GM23338 (cell line): ENCODE results near the gene GET4. TPM values are rescaled to one million over a fixed set of nuclear protein-coding genes. Genes with fewer than 3 reads are reported as not detected.

ENCODE experiments used
- ATAC-seq: fragments of 200-7000 bp; cut with Tn5 transposase; 3 replicates; pipeline ENCODE4 v1.9.1; 2020
- DNase-seq: peaks from one replicate; pipeline ENCODE4 v3.0.0-alpha.2; 2015; ENCODE audit warnings: low spot score
- H2AFZ ChIP-seq: fragments of 200-600 bp; sonication (generic); 2 replicates; pipeline ENCODE4 v1.8.0; 2016; ENCODE audit warnings: antibody characterized with exemption, mild to moderate bottlenecking, moderate library complexity
- H3F3A ChIP-seq: fragments of 200-600 bp; sonication (generic); replicated peaks from 2 replicates; pipeline ENCODE4 v1.8.0; 2017; ENCODE audit warnings: antibody characterized with exemption, mixed run types, low read depth
- H3K27ac ChIP-seq: fragments of 200-600 bp; sonication (generic); 2 replicates; pipeline ENCODE4 v1.6.1; 2016; ENCODE audit warnings: low read depth
- H3K27me3 ChIP-seq: fragments of 200-600 bp; sonication (generic); 2 replicates; pipeline ENCODE4 v1.8.0; 2016; ENCODE audit warnings: mild to moderate bottlenecking, mixed run types, moderate library complexity; ENCODE audit not compliant: insufficient read depth
- H3K36me3 ChIP-seq: fragments of 200-600 bp; sonication (generic); 2 replicates; pipeline ENCODE4 v1.8.0; 2016; ENCODE audit warnings: mild to moderate bottlenecking; ENCODE audit not compliant: insufficient read depth
- H3K4me1 ChIP-seq: fragments of 200-600 bp; sonication (generic); 2 replicates; pipeline ENCODE4 v1.8.0; 2016; ENCODE audit warnings: mild to moderate bottlenecking, moderate library complexity; ENCODE audit not compliant: insufficient read depth
- H3K4me2 ChIP-seq: fragments of 200-600 bp; sonication (generic); 2 replicates; pipeline ENCODE4 v1.7.1; 2017; ENCODE audit warnings: mixed run types
- H3K4me3 ChIP-seq: fragments of 200-600 bp; sonication (generic); 2 replicates; pipeline ENCODE4 v1.6.1; 2016; ENCODE audit warnings: mixed run types
- H3K79me2 ChIP-seq: fragments of 200-600 bp; sonication (generic); replicated peaks from 2 replicates; pipeline ENCODE4 v1.8.0; 2017; ENCODE audit warnings: mild to moderate bottlenecking; ENCODE audit not compliant: insufficient read depth
- H3K9me2 ChIP-seq: fragments of 200-600 bp; sonication (generic); 2 replicates; pipeline ENCODE4 v1.8.0; 2017; ENCODE audit not compliant: insufficient read depth
- H4K20me1 ChIP-seq: fragments of 200-600 bp; sonication (generic); replicated peaks from 2 replicates; pipeline ENCODE4 v1.8.0; 2017; ENCODE audit warnings: mild to moderate bottlenecking; ENCODE audit not compliant: insufficient read depth
- H3K27ac Mint-ChIP-seq: 2 replicates; pipeline ENCODE4 v1.8.0; 2020; ENCODE audit warnings: inconsistent platforms, mild to moderate bottlenecking, moderate library complexity, mixed read lengths
- H3K27me3 Mint-ChIP-seq: 3 replicates; pipeline ENCODE4 v1.8.0; 2022; ENCODE audit warnings: low read depth, mild to moderate bottlenecking, moderate library complexity, mixed read lengths, inconsistent platforms; ENCODE audit not compliant: insufficient read depth, poor library complexity
- H3K36me3 Mint-ChIP-seq: 3 replicates; pipeline ENCODE4 v1.8.0; 2021; ENCODE audit warnings: low read depth, mild to moderate bottlenecking, inconsistent platforms, moderate library complexity, mixed read lengths
- H3K4me1 Mint-ChIP-seq: 3 replicates; pipeline ENCODE4 v1.8.0; 2020; ENCODE audit warnings: mild to moderate bottlenecking, inconsistent platforms, mixed read lengths
- H3K4me3 Mint-ChIP-seq: 3 replicates; pipeline ENCODE4 v1.8.0; 2021; ENCODE audit warnings: moderate library complexity, mild to moderate bottlenecking, inconsistent platforms, mixed read lengths
- H3K9me3 Mint-ChIP-seq: 3 replicates; pipeline ENCODE4 v1.8.0; 2020; ENCODE audit warnings: moderate library complexity, mild to moderate bottlenecking, inconsistent platforms, mixed read lengths
- CREB1 ChIP-seq: fragments of 250-450 bp; sonication (Bioruptor Pico); IDR thresholded peaks from 2 replicates; pipeline ENCODE4 v1.5.0; 2020; ENCODE audit warnings: low read depth, mild to moderate bottlenecking, moderate library complexity
- CTCF ChIP-seq, 2 experiments: fragments of 200-600 bp in 1 of 2; sonication (generic) in 1 of 2; conservative IDR thresholded peaks; 2 replicates each; pipeline versions ENCODE4 v1.5.1 to v1.6.1; 2016 to 2017; ENCODE audit warnings: antibody characterized with exemption in 2 of 2, low read depth in 2 of 2, mild to moderate bottlenecking in 2 of 2, moderate library complexity in 1 of 2
- ETS1 ChIP-seq: IDR thresholded peaks from 2 replicates; pipeline ENCODE4 v1.6.1; 2016; ENCODE audit warnings: antibody characterized with exemption
- EZH2phosphoT487 ChIP-seq: fragments of 200-600 bp; sonication (generic); IDR thresholded peaks from one replicate; pipeline ENCODE4 v1.8.1; 2018; ENCODE audit warnings: antibody characterized with exemption; ENCODE audit not compliant: unreplicated experiment
- POLR2AphosphoS5 ChIP-seq: IDR thresholded peaks from 2 replicates; pipeline ENCODE4 v1.6.1; 2016; ENCODE audit warnings: antibody characterized with exemption, low read depth
- REST ChIP-seq: IDR thresholded peaks from one replicate; pipeline ENCODE4 v1.6.1; 2018; ENCODE audit warnings: antibody characterized with exemption; ENCODE audit not compliant: unreplicated experiment
- ZNF114 ChIP-seq: fragments of 250-450 bp; sonication (Bioruptor Pico); IDR thresholded peaks from 2 replicates; pipeline ENCODE4 v1.5.0; 2020; ENCODE audit warnings: mild to moderate bottlenecking, moderate library complexity
- polyA plus RNA-seq: library from polyadenylated mRNA; unstranded; fragments of >200 nt; fragmentation: Nextera tagmentation; extraction: Ambion mirVana; gene quantifications from 2 replicates; pipeline ENCODE4 v1.2.1, GENCODE V29; 2016
- total RNA-seq: library from RNA; depleted of rRNA; stranded (reverse); fragments of >200 nt; shearing (Covaris generic); gene quantifications from 2 replicates; pipeline ENCODE4 v1.2.3, GENCODE V29; 2014

The GET4 gene
- total and polyA plus RNA-seq, 2 experiments from 2014 or later: 48.0 to 79.1 TPM

GRCh38 chr7:918118-918425, 41.7 kb downstream of the GET4 start:
- Histone ChIP-seq H3K9me2 (no peaks in the 10 kb centered on the region), H3K27ac (no peak overlapping the region), H4K20me1 (no peaks in the 10 kb centered on the region), H3K27me3 (no peaks in the 10 kb centered on the region), H3K79me2 (no peaks in the 10 kb centered on the region), H3K4me2 (no peak overlapping the region), H3F3A (no peaks in the 10 kb centered on the region), H3K4me3 (no peak overlapping the region), H3K4me1 (no peaks in the 10 kb centered on the region), H2AFZ (no peak overlapping the region), H3K36me3 (no peaks in the 10 kb centered on the region)
- ATAC-seq (no peak), DNase-seq (no peak)
- no peaks in the 10 kb centered on the region; the same call in 1 of the 3 replicates for H3K4me1 Mint-ChIP-seq
- no peak for TF ChIP-seq ZNF114
- no peak for TF ChIP-seq REST
- TF ChIP-seq CTCF (conservative IDR thresholded peaks at IDR 0.05; ENCODE audit: low read depth in 2 of 2): no peak
- TF ChIP-seq ETS1: no peak
- no peaks in the 10 kb centered on the region for H3K36me3 Mint-ChIP-seq
- H3K27me3 Mint-ChIP-seq: peaks cover 16% of the 10 kb centered on the region
- no peaks in the 10 kb centered on the region for H3K9me3 Mint-ChIP-seq
- H3K4me3 Mint-ChIP-seq: no peak overlapping the region
- no peak overlapping the region for H3K27ac Mint-ChIP-seq

GRCh38 chr7:918441-919113, 42.2 kb downstream of the GET4 start:
- DNase-seq (no peak), ATAC-seq (no peak)
- Mint-ChIP-seq H3K36me3 (no peaks in the 10 kb centered on the region), H3K4me1 (no peaks in the 10 kb centered on the region; the same call in 1 of the 3 replicates), H3K27me3 (peaks cover 12% of the 10 kb centered on the region), H3K4me3 (no peak overlapping the region), H3K9me3 (no peaks in the 10 kb centered on the region), H3K27ac (no peak overlapping the region)
- no peaks in the 10 kb centered on the region for H3K36me3 ChIP-seq
- H3K4me3 ChIP-seq: no peak overlapping the region
- H3K27me3 ChIP-seq: no peaks in the 10 kb centered on the region
- H3K9me2 ChIP-seq: no peaks in the 10 kb centered on the region
- no peak overlapping the region for H3K4me2 ChIP-seq
- no peaks in the 10 kb centered on the region for H3F3A ChIP-seq
- no peaks in the 10 kb centered on the region for H4K20me1 ChIP-seq
- H3K4me1 ChIP-seq: no peaks in the 10 kb centered on the region
- no peak overlapping the region for H2AFZ ChIP-seq
- no peak overlapping the region for H3K27ac ChIP-seq
- H3K79me2 ChIP-seq: no peaks in the 10 kb centered on the region
- no peak for TF ChIP-seq POLR2AphosphoS5
- no peak for TF ChIP-seq REST
- no peak for TF ChIP-seq ETS1
- TF ChIP-seq CREB1 (CRISPR knock-in tag): no peak
- TF ChIP-seq EZH2phosphoT487: no peak
- no peak for TF ChIP-seq CTCF (conservative IDR thresholded peaks at IDR 0.05; ENCODE audit: low read depth in 2 of 2)
- TF ChIP-seq ZNF114: no peak
